ENCODE data around the gene CYGB. TPM values are rescaled to one million over a fixed set of nuclear protein-coding genes. Genes with fewer than 3 reads are reported as not detected.
A peak's percentile ranks its signal among the peaks of the same experiment; 100 is the strongest.

Gene CYGB
- total and polyA plus RNA-seq, 5 donors from 2014 or later = not detected

DNA sequence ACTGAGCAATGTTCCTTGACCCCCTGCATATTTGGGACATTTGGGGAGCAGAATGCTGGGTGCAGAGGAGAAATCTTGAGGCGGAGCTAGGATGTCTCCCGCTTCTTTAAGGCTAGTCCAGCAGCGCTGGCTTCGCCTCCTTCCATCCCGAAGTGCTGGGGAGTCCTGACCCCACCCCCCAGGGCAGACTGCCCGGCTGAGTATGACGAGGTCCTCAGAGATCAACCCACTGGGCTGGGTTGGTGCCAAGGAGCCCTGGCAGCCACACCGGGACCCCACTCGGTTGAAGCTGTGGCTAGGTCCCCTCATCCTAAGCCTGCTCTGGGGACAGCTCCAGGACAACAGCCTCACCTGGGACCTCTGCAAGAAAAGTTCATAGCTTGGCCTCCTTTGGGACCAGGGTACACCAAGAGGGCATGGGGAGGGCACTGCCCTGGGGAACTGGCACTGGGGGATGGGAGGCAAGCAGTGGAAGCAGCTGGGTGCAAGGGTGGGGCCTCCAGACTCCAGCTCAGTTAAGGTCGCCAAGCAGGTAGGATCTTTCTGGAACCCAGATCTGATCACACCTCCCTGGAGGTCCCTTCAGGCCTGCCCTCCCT is 47.3 kb downstream of the CYGB start:
- ATAC-seq (ENCODE audit: low read depth in 2 of 2) = no peak
- H3K36me3 ChIP-seq (ENCODE audit: control insufficient read depth, insufficient read depth, low read length) = no peaks in the 10 kb centered on the region
- H3K4me1 Mint-ChIP-seq = peaks cover 0 to 22% (median 15%) of the 10 kb centered on the region in 4 donors
- no peak overlapping the region for H3K27ac Mint-ChIP-seq
- no peaks in the 10 kb centered on the region for H3K36me3 Mint-ChIP-seq
- H3K4me3 ChIP-seq (ENCODE audit: low read depth, low read length) = no peak overlapping the region
- no peaks in the 10 kb centered on the region for H3K27me3 Mint-ChIP-seq
- H3K4me3 Mint-ChIP-seq = no peak overlapping the region
- H3K27me3 ChIP-seq (ENCODE audit: control insufficient read depth, insufficient read depth, low read length) = no peaks in the 10 kb centered on the region
- H3K4me1 ChIP-seq (ENCODE audit: control insufficient read depth, insufficient read depth, low read length, poor library complexity, severe bottlenecking) = peaks cover 18% of the 10 kb centered on the region
- H3K27ac ChIP-seq (ENCODE audit: insufficient read depth, low read length, poor library complexity, severe bottlenecking) = no peak overlapping the region
- no peaks in the 10 kb centered on the region for H3K9me3 Mint-ChIP-seq
- no peaks in the 10 kb centered on the region for H3K9me3 ChIP-seq (ENCODE audit: control insufficient read depth in 2 of 2, low read length in 2 of 2)
- DNase-seq = no peak

DNA sequence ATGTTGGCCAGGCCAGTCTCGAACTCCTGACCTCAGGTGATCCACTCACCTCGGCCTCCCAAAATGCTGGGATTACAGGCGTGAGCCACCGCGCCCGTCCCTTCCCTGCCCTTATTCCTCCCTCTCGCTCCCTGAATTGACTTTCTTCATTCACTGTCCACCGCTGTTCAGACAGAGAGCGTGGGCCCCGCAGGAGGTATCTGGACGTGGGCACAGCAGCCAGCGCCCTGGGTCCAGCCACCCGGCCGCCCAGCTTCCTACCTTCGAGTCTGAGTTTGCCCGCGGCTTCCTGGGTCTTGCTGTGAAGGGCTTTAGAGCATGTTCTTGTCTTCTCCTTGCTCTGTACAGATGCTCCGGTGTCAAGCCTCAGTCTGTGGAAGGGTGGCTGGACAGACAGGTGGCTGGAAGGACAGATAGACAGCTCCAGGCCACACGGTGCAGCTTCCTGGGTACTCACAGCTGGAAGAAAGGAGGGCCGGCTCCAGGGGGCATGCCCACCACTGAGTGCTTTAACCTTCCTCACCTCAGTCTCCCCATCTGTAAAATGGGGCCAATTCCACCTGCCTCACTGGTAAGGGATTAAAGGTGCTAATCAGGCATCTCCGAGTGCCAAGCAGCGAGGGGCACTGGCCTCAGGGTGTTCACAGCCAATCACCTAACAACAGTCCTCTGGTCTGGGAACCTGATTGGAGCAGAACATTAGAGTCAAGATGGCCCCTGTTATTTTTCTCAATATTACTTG is 49.9 kb downstream of the CYGB start:
- no peak overlapping the region for H3K27ac ChIP-seq (ENCODE audit: insufficient read depth, low read length, poor library complexity, severe bottlenecking)
- H3K9me3 ChIP-seq (ENCODE audit: control insufficient read depth in 2 of 2, low read length in 2 of 2) = no peaks in the 10 kb centered on the region
- Mint-ChIP-seq H3K4me1 (peaks cover 0 to 12% (median 7%) of the 10 kb centered on the region in 4 donors), H3K9me3 (no peaks in the 10 kb centered on the region), H3K27ac (no peak overlapping the region), H3K36me3 (peaks cover 4% of the 10 kb centered on the region), H3K27me3 (no peaks in the 10 kb centered on the region), H3K4me3 (no peak overlapping the region)
- H3K4me1 ChIP-seq (ENCODE audit: control insufficient read depth, insufficient read depth, low read length, poor library complexity, severe bottlenecking) = peaks cover 2% of the 10 kb centered on the region
- H3K27me3 ChIP-seq (ENCODE audit: control insufficient read depth, insufficient read depth, low read length) = no peaks in the 10 kb centered on the region
- no peak for DNase-seq
- no peak for ATAC-seq (ENCODE audit: low read depth in 2 of 2)
- no peak overlapping the region for H3K4me3 ChIP-seq (ENCODE audit: low read depth, low read length)
- H3K36me3 ChIP-seq (ENCODE audit: control insufficient read depth, insufficient read depth, low read length) = no peaks in the 10 kb centered on the region

DNA sequence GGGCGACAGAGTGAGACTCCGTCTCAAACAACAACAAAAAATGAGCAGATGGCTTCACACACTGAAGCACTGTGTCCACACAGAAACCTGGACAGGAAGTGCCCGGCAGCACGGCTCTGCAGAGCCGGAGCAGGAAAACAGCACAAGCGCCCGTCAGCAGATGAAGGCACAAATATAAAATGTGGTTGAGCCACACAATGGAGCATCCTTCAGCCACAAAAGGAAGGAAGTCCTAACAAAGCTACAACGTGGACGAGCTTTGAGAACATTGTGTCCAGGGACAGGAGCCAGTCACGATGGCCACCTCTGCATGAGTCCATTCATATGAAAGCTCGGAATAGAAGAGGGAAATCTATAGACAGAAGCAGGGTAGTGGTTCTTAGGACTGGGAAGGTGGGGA is 51.9 kb downstream of the CYGB start:
- no peak overlapping the region for H3K4me3 ChIP-seq (ENCODE audit: low read depth, low read length)
- H3K4me3 Mint-ChIP-seq = no peak overlapping the region
- H3K36me3 ChIP-seq (ENCODE audit: control insufficient read depth, insufficient read depth, low read length) = no peaks in the 10 kb centered on the region
- H3K9me3 Mint-ChIP-seq = no peaks in the 10 kb centered on the region
- peaks cover 0 to 7% (median 1%) of the 10 kb centered on the region in 4 donors for H3K4me1 Mint-ChIP-seq
- ATAC-seq (ENCODE audit: low read depth in 2 of 2) (no peak), DNase-seq (no peak)
- no peaks in the 10 kb centered on the region for H3K4me1 ChIP-seq (ENCODE audit: control insufficient read depth, insufficient read depth, low read length, poor library complexity, severe bottlenecking)
- H3K27me3 ChIP-seq (ENCODE audit: control insufficient read depth, insufficient read depth, low read length) = no peaks in the 10 kb centered on the region
- no peak overlapping the region for H3K27ac Mint-ChIP-seq
- H3K36me3 Mint-ChIP-seq = peaks cover 4% of the 10 kb centered on the region
- no peaks in the 10 kb centered on the region for H3K27me3 Mint-ChIP-seq
- no peak overlapping the region for H3K27ac ChIP-seq (ENCODE audit: insufficient read depth, low read length, poor library complexity, severe bottlenecking)
- no peaks in the 10 kb centered on the region for H3K9me3 ChIP-seq (ENCODE audit: control insufficient read depth in 2 of 2, low read length in 2 of 2)

DNA sequence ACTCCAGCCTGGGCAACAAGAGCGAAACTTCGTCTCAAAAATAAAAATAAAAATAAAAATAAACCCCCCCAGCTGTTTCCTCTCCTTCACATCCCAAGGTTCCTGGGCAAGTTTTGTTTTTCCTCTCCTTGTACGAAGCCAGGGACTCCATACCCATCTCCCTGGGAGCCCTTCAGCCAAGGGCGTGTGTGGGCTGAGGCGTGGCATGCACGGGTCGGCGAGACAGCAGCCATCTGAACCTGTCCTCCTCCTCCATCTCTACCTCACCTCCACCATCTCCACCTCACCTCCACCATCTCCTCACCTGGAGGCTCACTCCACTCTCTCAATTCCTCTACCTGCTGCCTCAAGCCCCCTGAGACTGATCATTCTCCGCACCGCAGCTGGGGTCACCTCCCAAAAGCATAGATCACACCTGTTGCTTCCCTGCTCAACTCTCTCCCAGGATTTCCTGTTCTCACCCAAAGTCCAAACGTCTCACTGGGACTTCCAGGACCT is 53.2 kb downstream of the CYGB start:
- Mint-ChIP-seq H3K27me3 (no peaks in the 10 kb centered on the region), H3K9me3 (no peaks in the 10 kb centered on the region), H3K36me3 (peaks cover 4% of the 10 kb centered on the region), H3K4me3 (no peak overlapping the region), H3K4me1 (peaks cover 0 to 5% (median 1%) of the 10 kb centered on the region in 4 donors), H3K27ac (no peak overlapping the region)
- Histone ChIP-seq H3K9me3 (ENCODE audit: control insufficient read depth in 2 of 2, low read length in 2 of 2) (no peaks in the 10 kb centered on the region), H3K4me3 (ENCODE audit: low read depth, low read length) (no peak overlapping the region), H3K27me3 (ENCODE audit: control insufficient read depth, insufficient read depth, low read length) (no peaks in the 10 kb centered on the region), H3K27ac (ENCODE audit: insufficient read depth, low read length, poor library complexity, severe bottlenecking) (no peak overlapping the region), H3K36me3 (ENCODE audit: control insufficient read depth, insufficient read depth, low read length) (no peaks in the 10 kb centered on the region), H3K4me1 (ENCODE audit: control insufficient read depth, insufficient read depth, low read length, poor library complexity, severe bottlenecking) (no peaks in the 10 kb centered on the region)
- no peak for ATAC-seq (ENCODE audit: low read depth in 2 of 2)
- no peak for DNase-seq

DNA sequence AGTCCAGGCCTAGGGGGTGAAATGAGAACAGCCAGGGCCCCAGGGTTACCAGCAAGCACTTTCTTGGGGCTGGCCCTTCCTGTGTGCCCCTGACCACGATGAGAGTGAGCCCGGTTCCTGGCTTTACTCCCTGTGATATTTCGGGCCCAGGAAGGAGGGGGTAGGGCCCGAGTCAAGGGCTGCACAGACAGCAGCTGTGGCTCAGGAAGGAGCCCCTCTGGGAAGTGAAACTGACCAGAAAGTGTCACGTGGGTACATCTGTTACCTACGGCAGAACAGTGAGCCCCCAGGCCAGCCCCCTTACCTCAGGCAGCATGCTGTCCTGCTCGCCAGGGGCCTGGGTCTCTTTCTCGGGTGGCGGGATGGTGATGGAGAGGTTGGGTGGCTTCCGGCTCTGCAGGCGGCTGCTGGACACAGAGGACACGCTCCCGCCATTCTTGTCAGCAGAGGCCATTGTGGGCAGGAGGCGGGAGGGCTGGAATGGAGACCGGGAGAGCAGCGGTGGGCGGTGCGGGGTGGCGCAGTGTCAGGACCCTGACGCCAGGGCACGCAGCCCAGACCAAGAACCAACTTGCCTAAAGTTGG is 56.3 kb downstream of the CYGB start:
- H3K36me3 Mint-ChIP-seq = peaks cover 9% of the 10 kb centered on the region
- H3K27ac ChIP-seq (ENCODE audit: insufficient read depth, low read length, poor library complexity, severe bottlenecking) = no peak overlapping the region
- no peaks in the 10 kb centered on the region for H3K9me3 Mint-ChIP-seq
- no peak for DNase-seq
- no peaks in the 10 kb centered on the region for H3K9me3 ChIP-seq (ENCODE audit: control insufficient read depth in 2 of 2, low read length in 2 of 2)
- ATAC-seq (ENCODE audit: low read depth in 2 of 2) = peak in 1 of 2 donors; percentile 43
- no peaks in the 10 kb centered on the region for H3K4me1 ChIP-seq (ENCODE audit: control insufficient read depth, insufficient read depth, low read length, poor library complexity, severe bottlenecking)
- H3K4me3 ChIP-seq (ENCODE audit: low read depth, low read length) = no peak overlapping the region
- no peaks in the 10 kb centered on the region for H3K27me3 ChIP-seq (ENCODE audit: control insufficient read depth, insufficient read depth, low read length)
- H3K27ac Mint-ChIP-seq = no peak overlapping the region
- H3K4me1 Mint-ChIP-seq = peaks cover 0 to 5% (median 1%) of the 10 kb centered on the region in 4 donors
- H3K27me3 Mint-ChIP-seq = no peaks in the 10 kb centered on the region
- no peak overlapping the region for H3K4me3 Mint-ChIP-seq
- H3K36me3 ChIP-seq (ENCODE audit: control insufficient read depth, insufficient read depth, low read length) = no peaks in the 10 kb centered on the region

DNA sequence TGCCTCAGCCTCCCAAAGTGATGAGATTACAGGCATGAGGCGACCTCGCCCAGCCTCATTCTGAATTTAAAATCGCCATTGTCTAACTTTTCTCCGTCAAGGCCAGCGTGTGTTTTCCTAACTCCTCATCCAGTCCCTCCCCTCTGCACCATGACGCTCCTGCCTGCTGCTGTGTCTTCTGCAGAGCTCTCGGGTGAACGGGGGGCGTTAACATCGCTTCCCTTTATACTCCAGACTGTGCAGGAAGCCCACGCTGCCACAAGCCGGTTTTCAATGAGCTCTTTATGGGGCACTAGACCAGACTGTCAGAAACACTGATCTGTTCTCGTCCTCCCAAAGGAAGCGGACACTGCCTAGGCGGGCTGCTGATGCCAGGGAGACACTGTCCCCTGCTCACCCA is 56.9 kb downstream of the CYGB start:
- Mint-ChIP-seq H3K27ac (peak overlapping the region in 1 of 3 donors; percentile 90), H3K4me3 (no peak overlapping the region), H3K36me3 (peaks cover 9% of the 10 kb centered on the region), H3K9me3 (no peaks in the 10 kb centered on the region), H3K27me3 (no peaks in the 10 kb centered on the region), H3K4me1 (peaks cover 0 to 5% (median under 1%) of the 10 kb centered on the region in 4 donors)
- Histone ChIP-seq H3K9me3 (ENCODE audit: control insufficient read depth in 2 of 2, low read length in 2 of 2) (no peaks in the 10 kb centered on the region), H3K4me3 (ENCODE audit: low read depth, low read length) (no peak overlapping the region), H3K4me1 (ENCODE audit: control insufficient read depth, insufficient read depth, low read length, poor library complexity, severe bottlenecking) (no peaks in the 10 kb centered on the region), H3K27ac (ENCODE audit: insufficient read depth, low read length, poor library complexity, severe bottlenecking) (no peak overlapping the region), H3K27me3 (ENCODE audit: control insufficient read depth, insufficient read depth, low read length) (no peaks in the 10 kb centered on the region), H3K36me3 (ENCODE audit: control insufficient read depth, insufficient read depth, low read length) (no peaks in the 10 kb centered on the region)
- ATAC-seq (ENCODE audit: low read depth in 2 of 2) (no peak), DNase-seq (no peak)

DNA sequence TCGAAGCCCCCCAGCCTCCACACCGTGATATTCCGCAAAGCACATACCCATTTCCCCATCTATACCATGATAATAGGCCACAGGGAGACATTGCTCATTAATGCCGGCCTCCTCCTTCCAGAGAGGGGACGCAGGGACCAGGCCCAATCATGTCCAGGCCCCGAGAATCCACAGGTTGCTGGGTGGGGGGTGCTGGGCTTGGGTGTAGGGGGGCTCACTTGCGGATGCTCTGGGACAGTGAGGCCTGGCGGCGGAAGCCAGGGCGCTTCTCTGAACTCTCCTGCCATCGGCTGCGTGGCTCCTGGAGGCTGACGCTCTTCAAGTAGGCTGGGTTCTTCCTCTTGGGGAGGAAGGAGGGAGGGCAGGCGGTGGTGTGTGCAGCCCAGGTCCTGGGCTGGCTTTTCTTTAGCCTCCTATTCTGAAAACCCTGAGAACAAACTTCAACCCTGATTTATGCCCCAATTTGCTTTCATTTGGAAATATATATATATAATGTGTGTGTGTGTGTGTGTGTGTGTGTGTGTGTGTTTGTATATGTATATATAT is 57.9 kb downstream of the CYGB start:
- Histone ChIP-seq H3K4me3 (ENCODE audit: low read depth, low read length) (no peak overlapping the region), H3K27ac (ENCODE audit: insufficient read depth, low read length, poor library complexity, severe bottlenecking) (no peak overlapping the region), H3K27me3 (ENCODE audit: control insufficient read depth, insufficient read depth, low read length) (no peaks in the 10 kb centered on the region), H3K9me3 (ENCODE audit: control insufficient read depth in 2 of 2, low read length in 2 of 2) (no peaks in the 10 kb centered on the region), H3K4me1 (ENCODE audit: control insufficient read depth, insufficient read depth, low read length, poor library complexity, severe bottlenecking) (no peaks in the 10 kb centered on the region), H3K36me3 (ENCODE audit: control insufficient read depth, insufficient read depth, low read length) (no peaks in the 10 kb centered on the region)
- Mint-ChIP-seq H3K9me3 (no peaks in the 10 kb centered on the region), H3K4me1 (peaks cover 0 to 3% (median 0%) of the 10 kb centered on the region in 4 donors), H3K36me3 (peaks cover 14% of the 10 kb centered on the region), H3K27me3 (no peaks in the 10 kb centered on the region), H3K27ac (no peak overlapping the region), H3K4me3 (no peak overlapping the region)
- DNase-seq (no peak), ATAC-seq (ENCODE audit: low read depth in 2 of 2) (no peak)

Data from CD4-positive, CD25-positive, alpha-beta regulatory T cell (primary cell).